Activated CD4-positive, alpha-beta memory T cell treated with anti-CD3 and anti-CD28 coated beads for 36 hours (primary cell): Measurements from ENCODE around the gene HOXC5. TPM values are rescaled to one million over a fixed set of nuclear protein-coding genes. Genes with fewer than 3 reads are reported as not detected.
A peak's percentile ranks its signal among the peaks of the same experiment; 100 is the strongest.

ENCODE experiments used
- CTCF ChIA-PET: fragments of 350-600 bp; sonication (Branson Sonifier 250); formaldehyde crosslinking; loops from one replicate; lab custom pipeline; 2021; ENCODE audit warnings: antibody characterized with exemption, inconsistent platforms; lab: Charles Lee
- POLR2A ChIA-PET: fragments of 350-600 bp; sonication (Branson Sonifier 250); formaldehyde crosslinking; loops from one replicate; lab custom pipeline; 2021; ENCODE audit warnings: antibody characterized with exemption; lab: Charles Lee
- DNase-seq: peaks from one replicate; pipeline ENCODE4 v3.0.0-alpha.2; 2020
- H3K27ac Mint-ChIP-seq: one replicate; pipeline ENCODE4 v1.8.0; 2021; ENCODE audit warnings: mixed read lengths
- H3K27me3 Mint-ChIP-seq: one replicate; pipeline ENCODE4 v1.8.0; 2021; ENCODE audit warnings: mixed read lengths
- H3K36me3 Mint-ChIP-seq: one replicate; pipeline ENCODE4 v1.8.0; 2021; ENCODE audit warnings: mixed read lengths
- H3K4me1 Mint-ChIP-seq: one replicate; pipeline ENCODE4 v1.8.0; 2021; ENCODE audit warnings: low read depth, mixed read lengths
- H3K4me3 Mint-ChIP-seq: one replicate; pipeline ENCODE4 v1.8.0; 2021; ENCODE audit warnings: mild to moderate bottlenecking, mixed read lengths
- H3K9me3 Mint-ChIP-seq: one replicate; pipeline ENCODE4 v1.8.0; 2021; ENCODE audit warnings: mixed read lengths
- intact Hi-C: fragments of 100-400 bp; cut with micrococcal nuclease; formaldehyde crosslinking; loops from one replicate; pipeline ENCODE4 v1.15.1; 2023
- total RNA-seq, 2 experiments: library from RNA; stranded (reverse); gene quantifications; one replicate each; pipeline ENCODE4 v1.2.3, GENCODE V29; 2021

The HOXC5 gene
- total RNA-seq, 2 experiments from 2014 or later, result not detected

DNA sequence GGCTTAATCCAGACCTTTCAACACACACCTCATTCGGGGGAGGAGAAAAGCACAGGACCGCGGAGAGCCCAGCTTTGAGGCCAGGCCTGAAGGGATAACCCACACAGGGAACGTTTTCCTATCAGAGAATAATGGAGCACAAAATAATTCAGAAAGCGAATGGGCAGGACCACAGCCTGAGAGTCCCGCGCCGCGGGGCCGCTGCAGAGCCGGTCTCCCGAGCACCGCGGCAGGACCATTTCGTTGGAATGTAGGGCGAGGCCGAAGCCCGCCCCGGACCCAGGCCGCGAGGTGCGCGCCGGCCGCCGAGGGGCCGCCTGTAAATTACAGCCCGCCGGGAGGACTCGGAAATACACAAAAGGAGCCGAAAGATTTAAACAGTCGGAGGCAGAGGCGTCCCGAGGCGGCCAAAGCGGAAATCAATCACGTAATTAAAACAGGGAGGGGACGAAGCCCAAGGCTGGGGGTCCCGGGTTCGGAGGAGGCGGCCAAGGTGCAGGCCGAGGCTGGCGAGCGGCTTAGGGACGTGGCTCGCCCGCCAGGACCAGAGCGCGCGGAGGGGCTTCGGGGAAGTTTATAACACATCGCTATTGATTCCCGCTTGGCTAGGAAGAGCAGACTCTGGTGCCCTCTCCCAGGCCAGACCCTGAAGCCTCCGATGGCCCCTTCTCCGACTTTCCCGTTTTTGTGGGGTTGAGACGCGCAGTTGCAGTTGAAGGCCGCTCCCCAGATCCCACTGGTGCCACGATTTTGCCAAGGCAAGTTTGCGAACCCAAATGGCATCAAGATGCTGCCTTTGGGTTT is 14.5 kb downstream of the HOXC5 start:
- Mint-ChIP-seq H3K36me3 (no peaks in the 10 kb centered on the region), H3K4me1 (peaks cover 10% of the 10 kb centered on the region), H3K9me3 (no peaks in the 10 kb centered on the region), H3K27ac (no peak overlapping the region), H3K27me3 (peaks cover 87% of the 10 kb centered on the region), H3K4me3 (no peak overlapping the region)
- no peak for DNase-seq
- ChIA-PET CTCF (interaction anchor here (0.6 to 1.4 kb wide), 2 partner anchors 15 to 89 kb away, joined by 3 read pairs; no protein-coding TSS in a partner anchor), POLR2A (no interaction called here)
- intact Hi-C loops, result no loop called here

GRCh38 chr12:54047964-54048303 is 15.1 kb downstream of the HOXC5 start:
- CTCF ChIA-PET, result interaction anchor here (1.4 kb wide), 1 partner anchor 16 kb away, joined by 3 read pairs; no protein-coding TSS in a partner anchor

GRCh38 chr12:54048406-54049093 is 15.7 kb downstream of the HOXC5 start:
- H3K27ac Mint-ChIP-seq, result no peak overlapping the region
- H3K27me3 Mint-ChIP-seq, result peaks cover 87% of the 10 kb centered on the region
- POLR2A ChIA-PET, result no interaction called here
- CTCF ChIA-PET, result interaction anchor here (1.4 kb wide), 1 partner anchor 16 kb away, joined by 3 read pairs; no protein-coding TSS in a partner anchor
- H3K4me1 Mint-ChIP-seq, result peaks cover 18% of the 10 kb centered on the region
- no peaks in the 10 kb centered on the region for H3K9me3 Mint-ChIP-seq
- H3K36me3 Mint-ChIP-seq, result no peaks in the 10 kb centered on the region
- H3K4me3 Mint-ChIP-seq, result no peak overlapping the region
- intact Hi-C loops, result no loop called here
- DNase-seq, result no peak

More at GRCh38 chr12:54047964-54048303, 15.1 kb downstream of the HOXC5 start:
- Mint-ChIP-seq H3K9me3 (no peaks in the 10 kb centered on the region), H3K4me3 (no peak overlapping the region), H3K4me1 (peaks cover 15% of the 10 kb centered on the region), H3K36me3 (no peaks in the 10 kb centered on the region), H3K27ac (no peak overlapping the region), H3K27me3 (peaks cover 86% of the 10 kb centered on the region)
- DNase-seq, result no peak
- intact Hi-C loops, result no loop called here
- POLR2A ChIA-PET, result no interaction called here

- Mint-ChIP-seq H3K36me3 (no peaks in the 10 kb centered on the region), H3K4me1 (peaks cover 23% of the 10 kb centered on the region), H3K27ac (no peak overlapping the region), H3K9me3 (no peaks in the 10 kb centered on the region), H3K27me3 (peaks cover 87% of the 10 kb centered on the region), H3K4me3 (no peak overlapping the region)
- DNase-seq, result no peak
- ChIA-PET POLR2A (no interaction called here), CTCF (no interaction called here)
- intact Hi-C loops, result no loop called here
Measured at GRCh38 chr12:54049108-54049507, 16.3 kb downstream of the HOXC5 start.

GRCh38 chr12:54050482-54050810 is 17.6 kb downstream of the HOXC5 start:
- no peak overlapping the region for H3K4me3 Mint-ChIP-seq
- ChIA-PET CTCF (interaction anchor here (0.6 to 4.0 kb wide), 4 partner anchors 18 to 330 kb away, joined by 3 to 18 read pairs (median 4); no protein-coding TSS in a partner anchor), POLR2A (no interaction called here)
- DNase-seq, result no peak
- peaks cover 83% of the 10 kb centered on the region for H3K27me3 Mint-ChIP-seq
- no peaks in the 10 kb centered on the region for H3K9me3 Mint-ChIP-seq
- H3K36me3 Mint-ChIP-seq, result no peaks in the 10 kb centered on the region
- intact Hi-C loops, result loop anchor here (5.0 kb wide), 2 partner anchors 58 to 98 kb away; partner anchors contain the start of gene HOXC12
- H3K4me1 Mint-ChIP-seq, result peaks cover 28% of the 10 kb centered on the region
- H3K27ac Mint-ChIP-seq, result no peak overlapping the region

DNA sequence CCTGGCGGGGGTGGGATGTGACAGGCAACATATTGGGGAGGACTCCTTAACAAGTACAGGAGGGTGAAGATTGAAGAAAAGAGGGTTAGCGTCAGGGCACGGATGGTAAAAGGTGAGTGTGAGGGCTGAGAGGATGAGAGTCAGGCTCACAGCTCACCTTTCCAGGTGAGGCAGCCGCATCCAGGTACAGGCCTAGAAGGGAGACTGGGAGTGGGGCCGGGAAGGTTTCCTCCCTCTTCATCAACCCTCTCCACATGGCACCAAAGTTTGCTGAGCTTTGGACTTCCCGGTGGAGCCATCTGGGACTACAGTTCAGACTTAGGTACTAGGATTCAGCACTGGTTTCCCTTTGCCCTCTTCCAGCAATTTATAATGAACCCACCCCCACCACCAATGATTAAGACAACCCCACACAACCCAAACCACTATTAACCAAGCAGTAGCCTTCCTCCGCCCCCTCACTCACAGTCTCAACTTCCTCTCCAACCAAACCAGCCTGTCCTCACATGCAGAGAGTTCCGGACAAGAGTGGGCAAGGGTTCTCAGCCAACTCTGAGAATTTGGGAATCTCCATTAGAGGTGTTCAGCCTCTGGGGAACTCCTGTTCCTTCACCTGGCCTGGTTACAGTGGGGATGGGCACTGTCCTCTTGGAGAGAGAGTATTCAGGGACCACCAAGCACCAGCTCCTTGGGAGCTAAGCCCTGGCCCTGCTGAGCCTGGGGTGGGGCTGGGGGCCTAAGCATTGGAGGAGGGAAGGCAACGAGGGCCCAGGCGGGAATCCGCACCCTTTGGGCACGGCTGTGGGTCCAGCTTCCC is 18.4 kb downstream of the HOXC5 start:
- intact Hi-C loops, result loop anchor here (5.0 kb wide), 2 partner anchors 59 to 99 kb away; partner anchors contain the start of gene HOXC12
- DNase-seq, result no peak
- Mint-ChIP-seq H3K9me3 (no peaks in the 10 kb centered on the region), H3K27me3 (peaks cover 81% of the 10 kb centered on the region), H3K4me1 (peaks cover 28% of the 10 kb centered on the region), H3K27ac (no peak overlapping the region), H3K4me3 (no peak overlapping the region), H3K36me3 (no peaks in the 10 kb centered on the region)
- POLR2A ChIA-PET, result no interaction called here
- CTCF ChIA-PET, result interaction anchor here (0.6 to 4.0 kb wide), 6 partner anchors 19 to 329 kb away, joined by 3 to 18 read pairs (median 4); partner anchors contain the start of gene HOXC10

- no peak overlapping the region for H3K4me3 Mint-ChIP-seq
- H3K27ac Mint-ChIP-seq, result no peak overlapping the region
- intact Hi-C loops, result loop anchor here (5.0 kb wide), 2 partner anchors 60 to 100 kb away; partner anchors contain the start of gene HOXC12
- ChIA-PET POLR2A (no interaction called here), CTCF (interaction anchor here (1.0 to 4.0 kb wide), 6 partner anchors 19 to 149 kb away, joined by 3 to 18 read pairs (median 6); partner anchors contain the start of genes HOXC10 and HOXC5)
- peaks cover 77% of the 10 kb centered on the region for H3K27me3 Mint-ChIP-seq
- peaks cover 28% of the 10 kb centered on the region for H3K4me1 Mint-ChIP-seq
- H3K9me3 Mint-ChIP-seq, result no peaks in the 10 kb centered on the region
- no peaks in the 10 kb centered on the region for H3K36me3 Mint-ChIP-seq
- no peak for DNase-seq
Measured at GRCh38 chr12:54051874-54052437, 19.1 kb downstream of the HOXC5 start.

GRCh38 chr12:54052438-54053002 is 19.7 kb downstream of the HOXC5 start:
- intact Hi-C loops, result loop anchor here (5.0 kb wide), 2 partner anchors 60 to 100 kb away; partner anchors contain the start of gene HOXC12
- Mint-ChIP-seq H3K9me3 (no peaks in the 10 kb centered on the region), H3K36me3 (no peaks in the 10 kb centered on the region), H3K4me3 (peak overlapping the region; percentile 33), H3K27ac (no peak overlapping the region), H3K4me1 (peaks cover 28% of the 10 kb centered on the region), H3K27me3 (peaks cover 80% of the 10 kb centered on the region)
- ChIA-PET POLR2A (no interaction called here), CTCF (interaction anchor here (1.0 to 4.0 kb wide), 7 partner anchors 20 to 168 kb away, joined by 3 to 18 read pairs (median 5); partner anchors contain the start of genes HOXC10 and HOXC5)
- DNase-seq, result no peak

GRCh38 chr12:54053003-54053750 is 20.3 kb downstream of the HOXC5 start:
- no peak for DNase-seq
- Mint-ChIP-seq H3K36me3 (no peaks in the 10 kb centered on the region), H3K4me1 (peaks cover 28% of the 10 kb centered on the region), H3K4me3 (peak overlapping the region; percentile 33), H3K9me3 (no peaks in the 10 kb centered on the region), H3K27ac (no peak overlapping the region), H3K27me3 (peaks cover 78% of the 10 kb centered on the region)
- intact Hi-C loops, result loop anchor here (5.0 kb wide), 2 partner anchors 61 to 101 kb away; partner anchors contain the start of gene HOXC12
- ChIA-PET CTCF (interaction anchor here (0.6 to 4.0 kb wide), 11 partner anchors 20 to 167 kb away, joined by 3 to 18 read pairs (median 4); partner anchors contain the start of genes HOXC10 and HOXC5), POLR2A (no interaction called here)
